PC-3 (cell line): ENCODE measurements around the gene GRP. TPM values are rescaled to one million over a fixed set of nuclear protein-coding genes. Genes with fewer than 3 reads are reported as not detected.

Source experiments
- ATAC-seq: fragments of 200-7000 bp; cut with Tn5 transposase; 2 replicates; pipeline ENCODE4 v1.9.1; 2020; ENCODE audit warnings: mild to moderate bottlenecking, moderate library complexity
- BruUV-seq: library from RNA; stranded (reverse); fragments of 400-500 nt; replicated peaks from 2 replicates; lab custom pipeline; 2021; lab: Mats Ljungman, UMichigan
- CTCF ChIA-PET: fragments of 300-600 bp; sonication (Branson Sonifier 250); formaldehyde crosslinking; loops from one replicate; lab custom pipeline; 2022; ENCODE audit warnings: antibody characterized with exemption; lab: Charles Lee
- POLR2A ChIA-PET: fragments of 300-600 bp; sonication (Branson Sonifier 250); formaldehyde crosslinking; loops from one replicate; lab custom pipeline; 2022; ENCODE audit warnings: antibody characterized with exemption; ENCODE audit not compliant: unreplicated experiment; lab: Charles Lee
- DNase-seq: peaks from one replicate; pipeline ENCODE4 v3.0.0-alpha.2; 2015
- H2AFZ ChIP-seq: fragments of 300-600 bp; sonication (generic); 2 replicates; pipeline ENCODE4 v1.6.0; 2016; ENCODE audit warnings: antibody characterized with exemption, low read length
- H3F3A ChIP-seq: fragments of 300-600 bp; sonication (generic); one replicate; pipeline ENCODE4 v1.6.0; 2017; ENCODE audit warnings: antibody characterized with exemption, low read length, control low read depth, mild to moderate bottlenecking; ENCODE audit not compliant: unreplicated experiment
- H3K27ac ChIP-seq: fragments of 300-600 bp; sonication (generic); 2 replicates; pipeline ENCODE4 v1.5.1; 2016; ENCODE audit warnings: mild to moderate bottlenecking, low read length
- H3K27me3 ChIP-seq: fragments of 300-600 bp; sonication (generic); 2 replicates; pipeline ENCODE4 v1.6.1; 2016; ENCODE audit warnings: low read length, mixed read lengths
- H3K36me3 ChIP-seq: fragments of 300-600 bp; sonication (generic); 2 replicates; pipeline ENCODE4 v1.6.1; 2016; ENCODE audit warnings: low read depth, mixed run types, low read length, mixed read lengths
- H3K4me1 ChIP-seq: fragments of 300-600 bp; sonication (generic); 2 replicates; pipeline ENCODE4 v1.5.1; 2016; ENCODE audit warnings: low read length; ENCODE audit not compliant: insufficient read depth
- H3K4me2 ChIP-seq: fragments of 300-600 bp; sonication (generic); 2 replicates; pipeline ENCODE4 v1.6.0; 2016; ENCODE audit warnings: low read length
- H3K4me3 ChIP-seq: fragments of 300-600 bp; sonication (generic); 2 replicates; pipeline ENCODE4 v1.5.1; 2016; ENCODE audit warnings: mild to moderate bottlenecking, low read length, mixed read lengths
- H3K79me2 ChIP-seq: fragments of 300-600 bp; sonication (generic); 2 replicates; pipeline ENCODE4 v1.6.1; 2017; ENCODE audit warnings: low read length, mixed read lengths
- H3K9ac ChIP-seq: fragments of 300-600 bp; sonication (generic); 2 replicates; pipeline ENCODE4 v1.6.0; 2016; ENCODE audit warnings: mild to moderate bottlenecking, low read length
- H3K9me2 ChIP-seq: fragments of 300-600 bp; sonication (generic); replicated peaks from 2 replicates; pipeline ENCODE4 v1.6.1; 2016; ENCODE audit warnings: mixed run types, low read length, mixed read lengths
- H3K9me3 ChIP-seq: fragments of 300-600 bp; sonication (generic); 2 replicates; pipeline ENCODE4 v1.6.1; 2016; ENCODE audit warnings: low read length, mixed read lengths
- H4K20me1 ChIP-seq: fragments of 300-600 bp; sonication (generic); 2 replicates; pipeline ENCODE4 v1.6.1; 2016; ENCODE audit warnings: low read length, mixed read lengths
- EZH2 ChIP-seq: fragments of 300-600 bp; sonication (generic); IDR thresholded peaks from one replicate; pipeline ENCODE4 v1.6.1; 2017; ENCODE audit warnings: antibody characterized with exemption, mild to moderate bottlenecking, low read length; ENCODE audit not compliant: unreplicated experiment
- EZH2phosphoT487 ChIP-seq: fragments of 300-600 bp; sonication (generic); IDR thresholded peaks from 2 replicates; pipeline ENCODE4 v1.6.1; 2018; ENCODE audit warnings: mild to moderate bottlenecking, antibody characterized with exemption, low read length, borderline replicate concordance
- intact Hi-C: fragments of 100-400 bp; cut with micrococcal nuclease; formaldehyde crosslinking; loops from 2 replicates; pipeline ENCODE4 v1.9.0; 2023
- total RNA-seq: library from RNA; depleted of rRNA; stranded (reverse); fragments of >200 nt; gene quantifications from 2 replicates; pipeline ENCODE4 v1.2.3, GENCODE V29; 2014
- TF ChIP-seq, protein P1 (sequence below): fragments of 300-600 bp; sonication (generic); conservative IDR thresholded peaks from 2 replicates; pipeline ENCODE4 v1.5.1; 2017; ENCODE audit warnings: antibody characterized with exemption, low read depth, mild to moderate bottlenecking, low read length

Gene GRP
- total RNA-seq, 1 experiment from 2014 or later, result not detected

DNA sequence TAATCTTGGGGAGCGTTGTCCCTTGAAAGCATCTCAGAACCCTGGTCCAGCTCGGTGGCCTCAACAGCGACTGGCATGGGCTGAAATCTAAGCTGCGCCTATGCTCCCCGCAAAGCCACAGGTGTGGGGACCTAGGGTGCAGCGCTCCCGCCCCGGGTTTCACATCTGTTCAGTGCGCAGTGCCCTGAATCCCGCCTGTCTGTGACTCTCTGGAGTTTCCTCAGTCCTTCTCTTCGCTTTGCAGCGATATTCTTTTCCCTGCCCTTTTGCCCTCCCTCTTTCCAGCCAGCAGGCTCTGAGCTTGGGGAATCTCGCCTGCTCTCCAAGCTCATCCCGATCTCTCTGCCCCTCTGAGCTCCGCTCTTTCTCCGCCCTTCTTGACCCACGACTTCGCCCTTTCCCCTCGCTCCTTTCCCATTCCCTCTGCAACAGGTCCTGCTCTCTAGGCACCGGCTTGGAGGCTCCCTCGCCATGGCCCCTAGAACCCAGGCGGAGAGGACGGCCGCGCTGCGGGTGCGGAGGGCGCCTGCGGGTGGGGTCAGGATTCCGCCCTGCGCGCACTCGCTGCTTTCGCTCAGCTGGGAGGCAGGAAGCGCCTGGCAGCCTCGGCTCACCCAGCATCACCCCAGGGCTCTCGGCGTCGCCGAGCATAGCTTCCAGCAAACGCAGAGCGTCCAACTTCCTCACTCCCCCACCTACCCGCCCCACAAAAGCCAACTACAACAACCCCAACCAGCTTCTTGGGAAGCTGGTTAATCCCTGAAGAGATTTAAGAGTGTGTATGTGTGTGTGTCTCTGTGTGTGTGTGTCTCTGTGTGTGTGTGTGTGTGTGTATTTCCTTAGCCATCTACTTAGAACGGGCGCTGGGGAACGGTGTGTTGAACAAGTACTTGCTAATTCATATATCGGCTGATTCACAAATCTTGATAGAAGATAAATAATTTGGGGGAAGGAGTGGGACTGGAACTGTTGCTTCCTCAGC lies 1.1 kb downstream of the GRP start:
- intact Hi-C loops, result no loop called here
- H3K4me1 ChIP-seq, result no peaks in the 10 kb centered on the region
- no peak for TF ChIP-seq EZH2phosphoT487
- TF ChIP-seq, protein P1, sequence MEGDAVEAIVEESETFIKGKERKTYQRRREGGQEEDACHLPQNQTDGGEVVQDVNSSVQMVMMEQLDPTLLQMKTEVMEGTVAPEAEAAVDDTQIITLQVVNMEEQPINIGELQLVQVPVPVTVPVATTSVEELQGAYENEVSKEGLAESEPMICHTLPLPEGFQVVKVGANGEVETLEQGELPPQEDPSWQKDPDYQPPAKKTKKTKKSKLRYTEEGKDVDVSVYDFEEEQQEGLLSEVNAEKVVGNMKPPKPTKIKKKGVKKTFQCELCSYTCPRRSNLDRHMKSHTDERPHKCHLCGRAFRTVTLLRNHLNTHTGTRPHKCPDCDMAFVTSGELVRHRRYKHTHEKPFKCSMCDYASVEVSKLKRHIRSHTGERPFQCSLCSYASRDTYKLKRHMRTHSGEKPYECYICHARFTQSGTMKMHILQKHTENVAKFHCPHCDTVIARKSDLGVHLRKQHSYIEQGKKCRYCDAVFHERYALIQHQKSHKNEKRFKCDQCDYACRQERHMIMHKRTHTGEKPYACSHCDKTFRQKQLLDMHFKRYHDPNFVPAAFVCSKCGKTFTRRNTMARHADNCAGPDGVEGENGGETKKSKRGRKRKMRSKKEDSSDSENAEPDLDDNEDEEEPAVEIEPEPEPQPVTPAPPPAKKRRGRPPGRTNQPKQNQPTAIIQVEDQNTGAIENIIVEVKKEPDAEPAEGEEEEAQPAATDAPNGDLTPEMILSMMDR, result no peak
- TF ChIP-seq EZH2, result no peak
- H3K9ac ChIP-seq, result no peak overlapping the region
- no peaks in the 10 kb centered on the region for H3K9me3 ChIP-seq
- no peaks in the 10 kb centered on the region for H3K79me2 ChIP-seq
- CTCF ChIA-PET, result no interaction called here
- no peaks in the 10 kb centered on the region for H3F3A ChIP-seq
- ATAC-seq, result no peak
- no peak overlapping the region for H3K4me3 ChIP-seq
- no peaks in the 10 kb centered on the region for H3K36me3 ChIP-seq
- H3K27ac ChIP-seq, result no peak overlapping the region
- POLR2A ChIA-PET, result no interaction called here
- H3K4me2 ChIP-seq, result no peak overlapping the region; the same call in 1 of the 2 replicates
- DNase-seq, result no peak
- no peaks in the 10 kb centered on the region for H4K20me1 ChIP-seq
- H2AFZ ChIP-seq, result no peak overlapping the region
- no TSS peak for BruUV-seq
- H3K9me2 ChIP-seq, result no peaks in the 10 kb centered on the region
- H3K27me3 ChIP-seq, result peaks cover 81% of the 10 kb centered on the region

DNA sequence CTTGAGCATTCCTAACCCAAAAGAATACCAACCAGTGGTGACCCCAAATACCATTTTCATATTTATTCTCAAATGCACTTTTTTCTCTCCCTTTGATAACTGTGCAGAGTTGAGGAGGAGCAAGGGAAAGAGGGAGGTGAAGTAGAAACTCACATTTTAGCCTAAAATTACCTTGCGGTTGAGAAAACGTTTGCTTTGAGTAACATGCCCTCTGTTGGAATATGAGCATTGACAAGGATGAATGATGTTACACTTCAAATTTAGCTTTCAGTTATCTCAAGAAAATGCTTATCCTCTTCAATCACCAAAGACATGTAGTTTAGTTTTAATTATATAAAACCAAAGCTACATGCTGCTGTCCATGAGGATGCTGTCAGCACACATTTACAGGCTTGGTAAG lies 2.4 kb downstream of the GRP start:
- intact Hi-C loops, result no loop called here
- H3K27me3 ChIP-seq, result peaks cover 68% of the 10 kb centered on the region

More for the DNA sequence above, 2.4 kb downstream of the GRP start:
- Histone ChIP-seq H3F3A (no peaks in the 10 kb centered on the region), H4K20me1 (no peaks in the 10 kb centered on the region), H3K9ac (no peak overlapping the region), H3K9me2 (no peaks in the 10 kb centered on the region), H3K36me3 (no peaks in the 10 kb centered on the region), H3K9me3 (no peaks in the 10 kb centered on the region), H3K4me2 (no peak overlapping the region), H3K4me1 (no peaks in the 10 kb centered on the region), H3K27ac (no peak overlapping the region), H3K79me2 (no peaks in the 10 kb centered on the region), H2AFZ (no peak overlapping the region), H3K4me3 (no peak overlapping the region)
- BruUV-seq, result no TSS peak
- ATAC-seq (no peak), DNase-seq (peak; percentile 18)
- ChIA-PET POLR2A (no interaction called here), CTCF (interaction anchor here (0.6 to 1.7 kb wide), 3 partner anchors 21 to 454 kb away, joined by 3 to 7 read pairs (median 6); no protein-coding TSS in a partner anchor)
- TF ChIP-seq, protein P1, result peak; percentile 42; the same call in 1 of the 2 replicates
- TF ChIP-seq EZH2 (no peak), EZH2phosphoT487 (no peak)
